NK-92 (cell line): ENCODE measurements around the gene FRRS1L.
"Not testable (repeated sequence)": the region's sequence is repeated elsewhere in the genome, so short reads cannot be mapped to it uniquely, and the experiment has no call there.

Source experiments
- DNase-seq: peaks from one replicate; lab custom pipeline; 2025; ENCODE audit not compliant: unreplicated experiment; lab: John Stamatoyannopoulos, UW

Gene FRRS1L

DNA sequence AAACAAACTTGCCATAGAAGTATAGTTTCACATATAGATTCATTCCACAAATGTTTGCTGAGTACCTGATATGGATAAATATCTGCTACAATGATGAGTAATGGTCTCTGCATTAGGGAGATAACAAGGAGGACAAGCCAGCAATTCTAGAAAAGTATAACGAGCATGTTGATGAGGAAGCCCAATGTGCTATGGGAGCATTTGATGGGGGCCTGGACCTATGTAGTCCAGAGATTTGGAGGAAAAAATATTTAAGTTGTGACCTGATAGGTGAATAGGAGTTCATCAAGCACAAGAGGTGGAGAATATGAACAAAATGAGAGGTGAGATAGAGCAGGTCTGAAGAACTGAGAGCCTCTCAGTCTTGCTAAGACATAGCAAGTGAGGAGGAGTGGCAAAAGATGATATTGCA lies 32.9 kb downstream of the FRRS1L start:
- DNase-seq = no peak

DNA sequence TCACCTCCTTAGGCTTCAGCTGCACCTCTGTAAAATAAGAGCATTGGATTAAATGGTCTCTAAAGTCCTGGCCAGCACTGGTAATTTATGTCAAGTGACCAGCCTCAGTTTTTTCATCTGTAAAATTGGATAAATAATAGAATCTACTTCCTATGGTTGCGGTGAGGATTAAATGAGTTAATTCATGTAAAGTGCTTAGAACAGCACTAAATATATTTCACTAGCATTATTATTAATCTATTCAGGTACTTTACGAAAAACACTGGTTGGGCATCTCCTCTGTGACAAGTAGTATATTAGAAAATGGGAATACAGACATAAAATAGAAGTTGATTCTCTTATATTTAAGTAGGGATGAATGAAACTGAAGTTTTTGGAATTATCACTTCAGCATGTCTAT lies 33.5 kb downstream of the FRRS1L start:
- DNase-seq = no peak

DNA sequence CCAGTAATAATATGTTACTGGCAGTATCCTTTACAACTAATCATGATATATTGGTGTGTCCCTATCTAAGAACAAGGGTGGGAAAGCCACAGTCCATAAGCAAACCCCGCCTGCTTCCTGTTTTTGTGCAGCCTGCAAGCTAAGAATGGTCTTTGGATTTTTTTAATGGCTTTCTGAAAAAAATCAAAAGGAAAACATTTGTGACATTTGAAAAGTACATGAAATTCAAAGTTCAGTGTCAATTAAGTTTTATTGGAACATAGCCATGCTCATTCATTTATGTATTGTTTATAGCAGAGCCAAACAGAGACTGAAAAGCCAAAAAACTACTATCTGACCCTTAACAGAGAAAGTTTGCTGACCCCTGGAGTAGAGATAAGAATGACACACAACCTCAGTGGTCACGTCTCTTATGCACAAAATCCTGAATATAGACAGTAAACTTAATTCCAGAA lies 34.5 kb downstream of the FRRS1L start:
- no peak for DNase-seq

DNA sequence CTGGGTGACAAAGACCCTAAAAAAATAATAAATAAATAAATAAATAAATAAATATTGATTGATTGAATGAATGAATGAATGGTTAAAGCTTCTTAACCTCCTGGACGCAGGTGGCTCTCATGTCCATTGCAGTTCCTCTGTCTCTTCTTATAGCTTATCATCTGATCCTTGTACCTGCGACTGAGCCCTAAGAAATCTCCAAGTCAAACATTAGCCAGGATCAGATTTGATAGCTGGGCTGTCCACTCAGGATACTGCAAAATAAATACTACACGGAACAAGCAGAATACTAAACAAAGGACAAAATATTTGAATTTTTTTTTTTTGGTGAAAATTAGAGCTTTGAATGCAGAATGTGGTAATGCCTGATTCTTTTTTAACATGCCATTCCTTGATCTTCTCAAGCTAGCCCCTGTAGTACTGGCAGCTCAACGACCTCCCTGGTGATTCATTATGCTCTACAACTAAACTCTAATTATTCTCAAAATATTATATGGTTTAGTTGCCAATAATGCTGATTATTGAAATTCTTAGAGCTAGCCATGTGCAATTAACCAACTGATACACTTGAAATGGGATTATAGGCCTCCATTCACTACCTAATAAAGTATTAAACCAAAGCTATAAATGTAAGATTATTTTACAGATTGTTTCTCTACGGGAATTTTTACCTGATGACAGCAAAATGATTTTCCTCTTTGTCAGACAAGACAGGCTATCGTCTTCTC lies 37.4 kb downstream of the FRRS1L start:
- DNase-seq = no peak

DNA sequence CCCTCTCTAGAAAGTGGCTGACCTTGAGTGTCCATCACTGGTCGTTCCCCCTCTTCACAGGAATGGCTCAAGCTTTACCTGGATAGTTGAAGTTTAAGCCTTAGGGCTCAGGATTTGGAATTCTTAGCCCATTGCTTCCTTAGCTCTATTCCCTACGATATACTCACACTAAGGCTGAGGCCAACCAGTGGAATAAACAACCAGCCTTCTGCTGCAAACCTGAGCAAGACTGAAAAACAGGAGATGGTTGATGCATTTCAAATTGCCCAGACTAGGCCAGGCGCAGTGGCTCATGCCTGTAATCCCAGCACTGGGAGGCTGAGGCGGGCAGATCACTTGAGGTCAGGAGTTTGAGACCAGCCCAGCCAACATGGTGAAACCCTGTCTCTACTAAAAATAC lies 40.4 kb downstream of the FRRS1L start:
- not testable (repeated sequence) for DNase-seq

DNA sequence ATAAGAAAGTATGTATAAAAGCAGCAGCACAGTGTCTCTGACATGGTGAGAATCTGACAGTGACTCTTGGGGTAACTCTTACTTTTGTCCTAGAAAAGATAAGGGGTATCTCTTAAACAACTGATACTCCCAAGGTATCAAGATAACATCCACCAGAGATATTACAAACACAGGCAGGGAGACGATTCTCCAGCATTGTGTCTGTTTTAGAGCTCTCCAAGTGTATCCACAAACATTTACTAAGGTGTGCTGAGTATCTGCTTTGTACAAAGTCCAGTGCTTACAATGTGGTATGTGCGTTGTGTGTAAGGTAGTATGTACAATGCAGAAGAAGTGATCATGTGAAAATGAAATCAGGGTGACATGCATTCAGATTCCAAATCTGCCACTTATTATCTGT lies 42.9 kb downstream of the FRRS1L start:
- no peak for DNase-seq

DNA sequence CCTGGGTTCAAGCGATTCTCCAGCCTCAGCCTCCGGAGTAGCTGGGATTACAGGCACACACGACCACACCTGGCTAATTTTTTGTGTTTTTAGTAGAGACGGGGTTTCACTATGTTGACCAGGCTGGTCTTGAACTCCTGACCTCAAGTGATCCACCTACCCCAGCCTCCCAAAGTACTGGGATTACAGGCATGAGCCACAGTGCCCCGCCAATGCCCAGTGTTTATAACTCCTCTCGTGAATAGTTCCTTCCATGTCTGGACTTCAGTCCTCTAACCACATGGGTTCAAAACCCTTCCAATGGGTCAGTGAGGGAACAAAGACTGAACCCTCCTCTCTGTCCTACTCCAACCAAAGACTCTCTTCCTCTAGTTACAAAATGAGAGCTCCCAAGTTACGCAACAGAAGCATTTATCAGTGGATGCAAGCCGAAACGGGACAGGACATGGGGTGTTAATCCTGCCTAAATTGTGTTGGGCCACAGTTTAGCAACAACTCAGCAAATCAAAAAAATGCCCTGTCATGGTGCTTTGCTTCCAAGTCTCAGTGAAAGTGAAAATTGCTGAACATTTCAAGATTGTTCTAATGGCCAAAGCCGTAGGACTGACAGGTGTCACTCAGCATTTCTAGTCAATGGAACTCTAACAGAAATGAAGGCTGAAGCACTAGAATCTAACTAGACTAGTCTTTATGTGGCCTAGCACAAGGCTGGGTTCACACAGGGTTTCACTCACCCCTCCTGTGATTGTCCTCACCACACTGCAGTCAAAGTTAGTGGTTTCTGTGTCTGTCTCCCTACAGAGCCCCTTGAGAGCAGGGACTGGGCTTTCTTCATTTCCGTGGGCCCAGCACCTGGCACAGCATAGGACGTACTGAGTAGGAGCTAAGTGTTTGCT lies 44.1 kb downstream of the FRRS1L start:
- no peak for DNase-seq

DNA sequence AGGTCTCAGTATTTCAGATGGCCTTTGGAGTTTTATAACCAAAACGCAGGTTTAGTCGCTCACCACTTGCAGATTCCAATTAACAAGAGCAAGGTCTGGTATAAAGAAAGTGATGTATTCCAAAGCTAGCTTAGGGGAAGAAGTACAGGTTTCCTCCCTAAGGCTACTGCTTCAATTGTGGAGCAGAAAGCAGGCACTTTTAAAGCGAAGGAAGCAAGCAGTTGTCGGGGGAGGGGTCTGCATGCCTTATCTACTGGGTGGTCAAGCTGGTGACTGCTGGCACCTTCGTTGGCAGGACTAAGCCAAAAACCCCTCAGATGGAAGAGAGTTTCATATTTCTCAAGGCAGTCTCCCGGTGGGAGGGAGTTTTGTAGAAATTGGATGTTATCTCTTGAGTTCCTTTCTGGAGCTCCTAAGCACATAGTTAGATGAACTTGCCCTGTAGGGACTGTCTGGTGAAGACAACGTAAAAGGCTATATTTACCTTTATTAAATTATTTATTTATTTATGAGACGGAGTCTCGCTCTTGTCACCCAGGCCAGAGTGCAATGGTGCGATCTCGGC lies 45.7 kb downstream of the FRRS1L start:
- DNase-seq = no peak

DNA sequence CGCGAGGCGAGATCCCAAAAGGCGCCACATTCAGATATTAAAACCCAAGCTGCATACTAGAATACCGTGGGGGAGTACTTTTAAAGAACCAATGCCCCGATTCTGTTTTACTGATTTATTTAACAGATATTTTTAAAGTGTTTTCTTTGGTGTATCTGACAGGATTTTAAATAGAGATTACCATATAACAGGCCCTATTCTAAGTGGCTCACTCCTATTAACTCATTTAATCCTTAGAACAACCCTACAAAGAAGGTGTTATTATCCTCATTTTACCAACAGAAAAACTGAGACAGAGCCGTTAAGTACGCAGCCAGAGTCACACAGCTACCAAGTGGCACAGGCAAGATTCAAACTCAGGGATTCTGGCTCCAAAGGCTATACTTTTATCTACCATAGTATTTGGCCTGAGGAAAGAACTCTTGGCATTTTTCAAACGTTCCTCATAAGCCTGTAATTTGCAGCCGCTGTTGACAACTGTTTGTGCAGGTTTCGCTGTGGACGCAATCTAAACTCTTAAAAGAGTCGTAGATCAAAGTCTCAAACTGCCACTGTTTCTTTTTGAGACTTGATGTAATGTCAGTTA lies 46.8 kb downstream of the FRRS1L start:
- DNase-seq = no peak

DNA sequence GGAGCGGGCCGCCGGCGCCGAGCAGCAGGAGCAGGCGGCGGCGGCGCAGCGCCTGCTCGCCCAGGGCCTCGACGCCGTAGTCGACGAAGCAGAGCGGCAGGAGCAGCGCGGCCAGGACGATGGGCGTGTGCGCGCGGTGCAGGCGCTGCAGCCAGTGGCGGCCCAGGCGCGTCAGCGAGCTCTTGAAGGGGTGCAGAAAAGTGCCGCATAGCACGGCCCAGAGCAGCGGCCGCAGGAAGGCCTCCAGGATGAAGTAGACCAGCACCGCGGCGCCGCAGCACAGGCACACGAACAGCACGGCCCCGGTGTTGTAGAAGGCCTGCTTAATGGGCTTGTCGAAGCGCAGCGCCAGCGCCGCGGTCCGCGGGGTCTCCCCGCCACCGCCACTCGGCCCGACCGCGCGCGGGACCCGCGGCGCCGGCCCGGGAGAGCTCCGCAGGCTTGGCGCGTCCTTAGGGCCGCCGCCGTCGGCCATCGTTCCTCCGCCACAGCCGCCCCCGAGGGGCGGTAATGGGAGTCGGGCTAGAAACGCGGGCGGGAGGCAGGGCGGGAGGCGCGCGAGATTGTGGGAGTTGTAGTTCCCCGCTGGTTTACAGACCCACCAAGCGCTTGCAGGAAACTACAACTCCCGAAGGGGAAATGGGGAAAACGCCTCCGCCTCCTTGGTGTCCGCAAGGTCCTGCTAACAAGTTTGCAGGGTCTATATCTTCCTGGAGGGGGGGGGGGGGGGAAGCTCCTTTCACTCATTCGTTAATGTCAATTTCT lies 47.4 kb downstream of the FRRS1L start, which contains the start of gene TMEM245:
Gene TMEM245, minus strand, starts transcription at position 509 of the 765 bp plus-strand sequence. Its CDS starts 34 bp downstream, at position 475.
- peak; percentile 66 for DNase-seq

DNA sequence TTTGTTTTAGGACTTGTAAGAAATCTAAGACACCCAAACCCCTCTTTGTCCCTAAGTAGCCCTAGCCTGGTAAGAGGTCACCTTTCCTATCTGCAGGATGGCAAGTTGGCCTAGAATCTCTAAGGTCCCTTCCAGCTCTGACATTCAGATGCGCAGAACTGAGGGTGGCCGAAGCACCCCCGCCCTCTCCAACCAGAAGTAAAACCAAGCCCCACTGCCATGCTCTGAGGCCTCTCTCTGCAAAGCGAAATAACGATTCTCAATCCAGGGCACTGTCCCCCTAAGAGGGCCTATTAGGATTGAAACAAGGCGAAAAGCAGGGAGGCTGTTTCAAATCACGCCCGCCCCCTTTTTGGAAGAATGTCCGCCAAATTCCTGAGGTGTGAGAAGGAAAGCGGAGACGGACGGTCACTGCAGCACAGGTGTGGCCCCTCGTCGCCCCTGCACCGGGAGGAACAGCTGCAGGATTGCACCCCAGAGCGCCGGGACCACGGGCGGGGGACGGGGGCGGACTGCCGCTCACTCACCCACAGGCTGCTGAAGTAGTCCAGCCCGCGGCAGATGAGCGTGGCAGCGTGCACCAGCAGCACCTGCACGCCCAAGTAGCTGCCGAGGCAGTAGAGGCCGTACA lies 48.1 kb downstream of the FRRS1L start:
- no peak for DNase-seq

DNA sequence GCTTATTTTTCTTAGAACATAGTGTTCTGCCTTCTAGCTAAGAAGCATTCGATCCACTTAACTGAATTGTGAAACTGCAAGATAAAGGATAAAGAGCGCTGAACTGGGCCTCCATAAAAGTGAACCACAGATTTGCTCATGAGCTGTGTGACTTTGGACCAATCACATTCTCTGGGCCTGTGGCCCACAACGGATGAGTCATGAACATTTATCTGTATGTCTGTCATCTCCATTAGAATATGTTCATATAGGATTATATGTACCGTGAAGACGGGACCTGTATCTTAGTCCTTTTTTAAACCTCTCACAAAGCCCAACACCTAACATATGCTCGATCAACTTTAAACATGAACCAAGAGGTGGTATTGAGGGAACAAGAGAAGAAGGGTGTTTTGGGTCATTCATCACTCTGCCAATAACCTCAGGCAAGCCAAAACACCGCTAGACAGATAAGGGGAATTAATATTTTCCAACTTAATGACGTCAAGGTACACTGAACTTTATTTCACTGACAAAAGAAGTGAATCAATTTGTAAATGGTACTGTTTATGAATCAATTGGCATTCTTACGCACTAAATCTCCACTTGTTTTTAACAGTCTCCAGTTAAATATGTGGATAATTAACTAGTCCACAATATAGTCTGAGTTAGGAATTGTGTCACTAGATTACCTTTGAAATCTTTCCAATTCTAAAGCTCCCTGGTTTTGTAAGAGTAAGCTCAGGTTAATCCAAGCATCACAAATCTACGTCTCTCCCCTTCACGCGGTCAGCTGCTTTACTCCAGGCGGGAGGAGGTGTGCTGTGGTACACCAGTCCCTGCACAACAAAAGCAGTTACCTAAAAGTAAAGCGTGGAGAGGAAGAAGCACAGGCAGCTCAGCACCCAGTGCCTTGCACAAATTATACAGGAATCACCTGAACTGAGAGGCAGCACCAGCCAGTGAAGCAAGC lies 48.9 kb downstream of the FRRS1L start:
- DNase-seq = no peak

DNA sequence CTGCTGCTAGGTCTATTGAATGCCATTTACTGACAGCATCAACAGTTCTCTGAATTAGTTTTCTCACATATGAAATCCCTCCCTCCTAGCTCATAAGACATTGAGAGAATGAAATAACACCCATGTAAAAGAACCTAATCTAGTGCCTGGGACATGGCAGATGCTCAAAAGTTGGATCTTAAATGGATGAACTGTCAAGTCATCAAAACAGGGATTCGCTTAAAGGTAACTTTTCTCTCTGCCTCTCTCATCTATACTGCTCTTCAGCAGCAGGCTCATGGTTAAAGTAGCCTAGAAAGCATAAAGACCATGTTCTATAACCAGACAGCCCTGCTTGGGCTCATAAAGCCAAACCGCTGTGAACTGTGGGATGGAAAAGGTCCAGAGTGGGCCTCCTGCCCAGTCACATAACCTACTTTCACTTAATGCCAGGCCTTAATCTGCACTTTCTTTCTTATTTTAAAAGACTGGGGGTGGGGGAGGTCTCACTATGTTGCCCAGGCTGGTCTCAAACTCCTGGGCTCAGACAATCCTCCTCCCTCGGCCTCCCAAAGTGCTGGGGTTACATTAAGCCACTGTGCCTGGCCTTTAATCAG lies 51.0 kb downstream of the FRRS1L start:
- no peak for DNase-seq

DNA sequence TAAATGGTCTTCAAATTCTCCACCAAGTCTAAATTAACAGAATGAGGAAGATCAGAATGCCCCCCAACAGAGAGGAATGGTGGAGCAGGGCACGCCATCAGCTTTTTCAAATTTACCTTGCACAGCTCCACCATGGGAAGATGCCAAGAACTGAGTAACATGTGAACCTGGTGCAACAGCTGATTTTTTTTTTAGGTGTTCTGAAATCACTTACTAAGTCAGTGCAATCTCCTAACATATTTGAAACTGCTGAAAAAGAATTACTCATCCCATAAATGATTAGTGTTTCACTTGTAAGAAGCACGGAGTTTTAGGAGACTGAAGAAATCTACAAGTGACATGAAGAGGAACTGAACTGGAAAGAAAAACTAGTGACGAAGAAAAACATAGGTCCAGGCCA lies 52.4 kb downstream of the FRRS1L start:
- no peak for DNase-seq

DNA sequence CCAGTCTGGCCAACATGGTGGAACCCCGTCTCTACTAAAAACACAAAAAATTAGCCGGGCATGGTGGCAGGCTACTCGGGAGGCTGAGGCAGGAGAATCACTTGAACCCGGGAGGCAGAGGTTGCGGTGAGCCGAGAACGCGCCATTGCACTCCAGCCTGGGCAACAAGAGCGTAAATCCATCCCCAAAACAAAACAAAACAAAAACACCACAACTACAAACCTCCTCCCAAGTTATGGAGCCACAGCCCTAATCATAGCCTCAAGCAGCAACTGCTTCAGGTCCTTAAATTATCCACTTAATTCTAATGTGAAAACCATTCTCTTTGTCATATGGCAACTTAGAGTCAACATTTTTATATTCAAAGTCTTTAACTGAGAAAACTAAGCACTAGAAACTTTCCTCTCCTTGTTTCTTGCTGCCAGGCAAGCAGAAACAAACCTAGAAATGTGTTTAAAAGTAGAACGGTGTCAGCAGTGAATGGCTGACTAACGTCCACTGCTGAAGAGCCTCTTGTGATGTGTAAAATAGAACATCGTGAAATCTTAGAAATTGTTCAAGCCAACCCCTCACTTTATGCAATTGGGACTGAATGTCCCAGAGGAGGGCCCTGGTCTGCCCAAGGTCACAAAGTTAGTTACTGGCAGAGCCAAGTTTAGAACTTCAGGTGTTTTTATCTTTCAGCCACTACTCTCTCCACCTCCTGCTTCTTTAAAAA lies 53.0 kb downstream of the FRRS1L start:
- DNase-seq = no peak

DNA sequence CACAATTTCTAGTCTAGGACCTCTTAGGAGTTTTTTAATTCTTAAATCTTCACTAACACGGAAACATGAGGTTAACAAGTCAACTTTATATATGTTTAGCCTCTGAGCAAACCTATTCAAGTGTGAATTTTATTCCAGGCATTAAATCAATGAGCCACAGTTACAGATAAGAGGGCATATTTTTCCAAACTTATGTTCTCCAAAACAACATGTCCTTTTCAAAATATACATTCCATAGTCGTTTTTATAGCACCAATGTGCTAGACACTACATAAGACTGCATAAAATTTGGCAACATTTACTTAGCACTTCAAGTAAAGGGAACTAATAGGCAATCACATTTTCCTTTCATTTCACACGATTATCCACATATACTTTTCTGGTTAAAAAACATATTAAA lies 53.8 kb downstream of the FRRS1L start:
- DNase-seq = no peak

DNA sequence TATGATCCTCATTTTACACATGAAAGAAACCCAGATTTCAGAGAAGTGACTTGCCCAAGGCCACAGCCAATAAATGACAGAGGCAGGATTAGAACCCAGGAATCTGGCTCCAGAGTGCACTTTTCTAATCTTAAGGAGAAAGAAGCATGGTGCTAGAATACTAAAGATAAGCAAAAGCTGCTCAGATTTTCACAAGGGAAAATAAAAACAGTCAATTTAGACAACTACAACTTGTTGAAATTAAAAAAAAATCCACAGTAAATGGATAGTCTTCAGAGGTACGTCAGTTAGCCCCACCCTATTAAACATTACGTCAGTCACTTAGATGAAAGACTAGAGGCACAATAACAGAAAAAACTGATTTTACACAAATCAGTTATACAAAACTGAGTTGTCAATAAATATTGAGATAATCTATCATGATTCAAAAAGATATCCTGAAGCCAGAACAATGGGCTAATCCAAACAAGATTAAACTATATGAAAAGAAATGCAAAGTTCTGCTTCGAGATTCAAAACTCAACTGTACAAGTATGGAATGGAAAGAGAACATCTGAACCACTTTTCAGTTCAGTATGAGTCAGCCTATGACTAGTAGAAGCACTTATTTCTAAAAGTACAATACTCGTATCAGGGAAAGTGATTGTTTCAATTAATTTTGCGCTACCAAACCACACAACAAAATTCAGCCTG lies 56.6 kb downstream of the FRRS1L start:
- no peak for DNase-seq

DNA sequence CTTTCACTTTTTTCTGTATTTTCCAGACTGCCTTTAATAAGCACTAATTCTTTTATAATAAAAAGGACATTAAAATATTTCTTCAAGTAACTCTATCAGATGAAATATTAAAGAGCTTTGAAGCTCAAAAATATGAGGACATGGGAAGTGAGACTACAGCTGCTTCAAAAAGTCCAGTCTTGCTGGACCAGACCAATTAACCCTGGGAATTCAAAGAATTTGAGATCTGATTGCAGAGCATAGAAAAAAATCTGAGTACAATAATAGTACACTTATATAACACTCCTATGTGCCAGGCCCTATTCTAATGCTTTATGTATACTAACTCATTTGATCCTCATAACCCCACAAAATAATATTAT lies 57.1 kb downstream of the FRRS1L start:
- DNase-seq = no peak
